Activated T-cell treated with anti-CD3 and anti-CD28 coated beads, Interleukin-2, amount 50 U/mL, for 48 hours (primary cell): ENCODE data around the gene GRM7.

Source experiments
- DNase-seq, 2 experiments: peaks; one replicate each; pipeline ENCODE4 v3.0.0-alpha.2; 2020

The GRM7 gene

GRCh38 chr3:6985848-6986247, 124.9 kb downstream of the GRM7 start:
- DNase-seq, result no peak

DNA sequence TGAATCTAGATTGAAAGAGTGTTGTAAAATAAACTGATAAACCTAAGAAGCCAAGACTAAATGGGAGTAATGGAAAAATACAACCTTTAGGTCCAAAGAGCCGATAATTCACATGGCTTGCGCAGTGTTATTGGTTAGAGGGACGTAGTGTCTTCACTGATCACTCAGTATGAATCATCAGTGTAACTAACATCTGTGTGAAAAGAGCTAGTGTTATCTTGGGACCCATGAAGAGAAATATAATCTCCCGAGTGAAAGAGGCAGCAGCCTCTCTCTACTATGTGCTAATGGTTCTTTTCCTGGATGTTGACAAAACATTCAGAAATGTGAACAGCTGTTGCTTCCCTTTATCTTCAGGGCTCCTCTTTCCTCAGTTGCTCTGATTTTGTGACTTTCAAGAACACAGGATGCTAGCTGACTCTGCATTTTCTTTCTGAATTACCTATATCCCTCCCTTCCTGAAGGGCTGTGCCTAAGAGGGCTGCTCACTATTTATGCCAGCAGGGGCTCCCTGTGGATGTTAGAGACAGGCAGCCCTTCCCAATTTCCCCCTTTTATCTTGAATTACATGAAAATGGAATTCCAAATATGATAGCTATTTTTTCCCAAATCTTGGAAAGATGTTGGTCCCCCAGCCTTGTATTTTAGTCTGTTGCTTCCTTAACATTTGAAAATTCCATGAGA, 128.8 kb downstream of the GRM7 start:
- DNase-seq, result no peak

DNA sequence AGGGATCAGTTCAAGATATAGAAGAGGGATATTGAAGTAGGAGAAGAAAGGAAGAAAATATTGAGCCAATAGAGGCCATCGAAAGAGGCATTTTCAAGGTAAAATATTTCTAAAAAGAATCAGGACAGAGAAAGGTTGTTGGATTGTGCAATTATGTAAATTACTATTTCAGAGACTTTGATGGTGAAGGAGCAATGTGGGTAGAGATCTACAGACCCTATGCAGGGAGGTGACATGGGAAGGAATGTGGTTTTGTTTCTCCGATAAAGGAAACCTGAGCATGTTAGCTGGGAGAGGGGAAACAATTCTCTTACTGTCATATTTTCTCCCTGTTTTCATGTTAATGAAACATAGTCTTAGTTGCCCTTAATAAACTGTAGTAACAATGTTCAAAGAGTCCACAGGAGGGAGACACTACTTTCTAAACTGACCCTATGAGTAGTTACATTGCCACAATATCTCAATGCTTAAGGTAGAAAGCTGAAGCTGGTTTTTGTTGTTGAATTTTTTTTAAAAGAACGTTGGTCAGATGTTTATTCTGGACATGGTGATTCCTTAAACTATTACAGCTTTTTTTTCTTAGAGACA, 133.3 kb downstream of the GRM7 start:
- DNase-seq, result no peak

DNA sequence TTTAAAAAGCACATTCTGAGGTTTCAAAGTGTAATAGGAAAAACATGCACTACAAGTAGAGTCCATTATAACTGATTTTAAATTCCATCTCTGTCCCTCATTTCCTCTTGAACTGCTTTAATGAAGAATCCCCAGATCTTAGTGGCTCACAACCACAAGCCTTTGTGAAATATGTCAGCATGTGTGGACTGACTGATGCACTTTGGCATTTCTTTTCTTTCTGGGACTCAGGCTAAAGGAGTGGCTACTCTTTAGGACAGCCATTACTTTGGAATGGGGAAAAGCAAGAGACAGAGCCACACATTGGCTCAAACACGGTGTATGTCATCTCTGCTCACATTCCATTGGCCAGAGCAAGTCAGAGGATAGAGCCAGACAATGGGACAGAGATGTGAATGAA, 139.6 kb downstream of the GRM7 start:
- no peak for DNase-seq

DNA sequence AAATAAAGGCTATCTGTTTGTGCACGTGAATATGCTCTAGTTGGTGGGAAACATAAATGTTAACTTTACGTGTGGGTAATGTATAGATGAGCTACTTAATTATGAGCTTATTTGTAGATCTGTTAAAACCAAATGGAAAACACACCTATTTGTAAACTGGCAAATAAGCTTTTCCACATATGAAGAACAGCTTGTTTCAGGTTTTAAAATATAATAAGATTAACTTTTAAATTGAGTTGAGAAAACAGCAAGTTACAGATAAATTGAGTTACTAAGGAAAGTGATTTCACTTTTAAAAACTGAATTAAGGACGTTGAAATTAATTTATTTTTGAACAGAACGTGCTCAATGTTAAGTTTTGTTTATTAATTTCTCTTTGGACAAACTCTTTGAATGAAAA, 140.5 kb downstream of the GRM7 start:
- DNase-seq, result no peak

DNA sequence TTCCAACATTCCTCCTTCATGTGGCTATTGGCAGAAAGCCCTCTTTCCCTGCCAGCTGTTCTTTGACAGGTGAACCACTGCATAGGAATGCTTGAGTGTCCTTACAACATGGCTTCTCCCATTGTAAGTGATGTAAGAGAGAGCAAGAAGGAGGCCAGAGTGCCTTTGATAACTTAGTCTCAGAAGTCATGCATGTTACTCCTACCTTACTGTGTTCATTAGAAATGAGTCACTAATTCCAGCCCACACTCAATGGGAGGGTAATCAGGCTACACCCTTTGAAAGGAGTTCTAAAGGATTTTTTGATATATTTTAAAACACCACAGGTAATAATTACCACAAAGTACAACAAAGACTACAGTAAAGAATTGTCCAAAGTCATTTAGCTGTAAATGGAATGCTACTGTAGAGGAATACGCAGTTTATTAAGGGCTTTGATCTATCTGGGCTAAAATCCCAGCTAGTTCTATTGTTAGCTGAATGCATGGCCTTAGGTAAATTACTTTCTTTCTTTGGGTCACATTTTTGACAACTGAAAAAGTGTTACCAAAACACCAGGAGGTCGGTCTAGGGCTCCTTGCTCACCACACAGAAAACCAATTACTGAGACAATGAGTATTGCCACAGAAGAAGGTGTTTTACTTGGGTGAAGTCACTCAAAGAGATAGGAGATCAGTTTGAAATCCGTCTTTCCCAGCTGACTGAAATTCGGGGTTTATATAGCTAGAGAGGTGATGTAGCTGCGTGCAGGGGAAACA, 154.9 kb downstream of the GRM7 start:
- no peak for DNase-seq

DNA sequence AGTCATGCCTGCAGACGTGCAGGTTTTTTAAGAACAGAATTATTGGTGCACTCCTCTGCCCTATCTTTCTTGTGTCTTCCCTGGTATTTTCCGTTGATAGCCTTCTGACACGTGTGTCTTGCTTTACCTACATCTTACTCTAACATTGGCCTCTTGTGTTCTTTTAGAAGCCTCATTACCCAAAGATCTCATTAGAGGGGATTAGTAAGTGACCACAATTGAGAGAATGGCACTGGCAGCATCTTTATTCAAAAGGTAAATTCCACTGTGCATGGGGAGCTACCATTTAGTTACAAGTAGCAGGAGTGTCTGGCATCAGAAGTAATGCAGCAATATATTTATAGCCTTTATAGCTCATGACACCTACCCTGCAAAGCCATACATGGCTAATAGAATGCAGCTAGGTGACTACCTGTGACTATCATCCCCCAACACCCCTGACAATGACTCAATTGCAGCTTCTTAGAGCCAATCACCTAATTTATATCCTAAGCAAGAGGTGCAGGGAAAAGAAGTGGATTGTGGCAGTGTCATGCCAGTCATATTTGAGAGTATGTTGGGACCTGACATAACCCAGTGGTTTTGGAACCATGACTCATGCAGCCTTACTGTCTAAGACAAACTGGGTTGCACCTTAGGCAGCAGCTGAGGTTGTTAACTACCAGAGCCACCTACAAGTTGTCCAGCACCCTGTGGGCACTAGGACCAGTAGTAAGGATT, 164.8 kb downstream of the GRM7 start:
- DNase-seq, result no peak

DNA sequence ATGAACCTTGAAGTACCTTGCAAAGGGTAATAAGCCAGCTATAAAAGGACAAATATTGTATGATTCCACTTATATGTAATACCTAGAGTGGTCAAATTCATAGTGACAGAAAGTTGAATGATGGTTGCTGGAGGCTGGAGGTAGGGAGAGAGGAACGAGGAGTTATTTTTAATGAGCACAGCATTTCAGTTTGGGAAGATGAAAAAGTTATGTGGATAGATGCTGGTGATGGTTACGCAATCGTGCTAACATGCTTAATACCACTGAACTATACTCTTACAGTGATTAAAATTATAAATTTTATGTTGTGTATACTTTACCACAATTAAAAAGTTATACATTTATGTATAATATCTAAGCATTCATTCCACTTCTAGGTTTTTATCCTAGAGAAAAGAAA, 168.6 kb downstream of the GRM7 start:
- DNase-seq, result no peak

DNA sequence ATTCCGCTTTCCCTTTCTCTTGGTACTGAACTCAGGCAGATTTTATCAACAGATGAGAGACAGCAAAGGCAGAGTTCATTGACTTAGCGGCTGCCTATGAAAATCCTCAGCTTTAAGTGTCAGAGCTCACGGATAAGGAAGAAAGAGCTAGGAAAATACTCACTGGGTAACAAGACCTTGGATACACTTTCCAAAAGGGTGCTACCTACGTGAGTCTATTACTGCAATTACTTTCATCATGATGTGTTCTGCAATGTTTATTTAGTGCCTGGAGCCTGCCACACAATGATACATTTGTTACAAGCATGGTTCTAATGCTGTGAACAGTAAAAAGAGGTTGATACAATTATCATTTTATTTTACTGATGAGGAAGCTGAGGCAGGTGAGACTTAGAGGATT, 177.5 kb downstream of the GRM7 start:
- DNase-seq, result no peak

DNA sequence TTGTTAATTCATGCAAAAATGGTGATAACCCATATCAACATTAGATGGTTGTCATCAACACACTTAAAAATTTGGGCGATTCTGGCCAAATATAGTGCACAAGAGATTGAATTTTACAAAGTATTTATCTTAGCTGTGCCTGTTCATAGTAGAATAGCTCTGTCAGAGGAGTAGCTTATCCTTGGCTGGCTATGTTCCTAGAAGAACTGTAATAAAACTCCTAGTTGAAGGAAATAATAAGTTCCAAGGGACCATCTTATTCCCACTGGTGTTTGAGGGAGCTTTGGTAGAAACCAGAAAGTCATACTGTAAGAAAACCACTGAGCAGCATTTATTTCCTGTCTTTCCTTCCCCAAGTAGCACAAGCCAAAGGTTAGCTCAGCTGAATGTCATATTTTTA, 201.8 kb downstream of the GRM7 start:
- no peak for DNase-seq

- DNase-seq, result no peak
Measured at GRCh38 chr3:7070461-7070860, 209.5 kb downstream of the GRM7 start.

- no peak for DNase-seq
Measured at GRCh38 chr3:7074217-7074616, 213.3 kb downstream of the GRM7 start.

- DNase-seq, result no peak
Measured at GRCh38 chr3:7075117-7075516, 214.2 kb downstream of the GRM7 start.

DNA sequence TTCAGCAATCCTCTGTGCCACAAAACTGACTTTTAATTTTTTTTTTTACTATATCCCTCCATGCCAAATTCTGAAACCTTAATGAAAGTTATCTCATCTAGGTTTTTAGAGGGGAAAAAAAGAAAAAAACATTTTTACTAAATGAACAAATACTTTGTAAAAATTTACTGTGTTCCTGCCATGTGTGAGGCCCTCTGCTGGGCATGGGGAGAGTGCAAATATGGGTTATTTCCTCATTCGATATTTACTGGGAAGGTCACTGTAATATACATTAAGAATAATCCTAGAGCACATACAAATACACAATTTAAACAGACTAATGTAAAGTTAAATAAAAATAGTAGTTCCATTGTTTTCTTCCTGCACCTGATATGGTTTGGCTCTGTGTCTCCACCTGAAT, 215.0 kb downstream of the GRM7 start:
- no peak for DNase-seq

DNA sequence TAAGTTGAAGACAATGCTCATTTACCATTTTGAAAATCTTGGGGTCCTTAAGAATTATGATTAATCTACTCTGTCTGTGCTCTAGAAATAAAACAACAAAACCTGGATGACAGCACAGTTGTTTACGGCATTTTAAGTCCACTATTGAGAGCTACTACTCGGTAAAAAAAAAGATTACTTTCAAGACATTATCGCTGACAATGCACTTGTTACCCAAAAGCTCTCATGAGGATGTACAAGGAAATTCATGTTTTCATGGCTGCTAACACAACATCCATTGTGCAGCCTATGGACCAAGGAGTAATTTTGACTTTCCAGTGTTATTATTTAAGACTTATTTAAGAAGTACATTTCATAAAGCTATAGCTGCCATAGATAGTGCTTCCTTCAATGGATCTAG, 221.3 kb downstream of the GRM7 start:
- DNase-seq, result no peak

DNA sequence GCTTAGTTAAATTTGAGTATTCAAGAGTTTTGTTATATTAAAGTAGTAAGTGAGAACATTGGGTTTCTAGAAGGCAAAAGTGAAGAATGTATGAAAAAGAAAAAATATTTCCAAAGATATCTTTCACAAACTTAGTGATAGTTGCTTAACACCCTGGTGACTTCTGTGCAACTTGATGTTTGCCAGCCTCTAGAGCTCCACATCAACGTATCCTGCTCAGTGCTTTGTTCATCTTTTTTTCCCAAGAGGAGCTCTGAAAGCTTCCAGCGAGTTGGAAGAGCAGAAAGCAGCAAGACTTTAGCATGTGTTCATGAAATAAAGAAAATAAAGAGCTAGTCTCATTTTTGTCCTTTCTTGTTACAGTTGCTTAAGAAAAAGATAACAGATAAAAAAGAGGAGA, 225.5 kb downstream of the GRM7 start:
- no peak for DNase-seq

GRCh38 chr3:7095116-7095515, 234.2 kb downstream of the GRM7 start:
- DNase-seq, result no peak

GRCh38 chr3:7100136-7100535, 239.2 kb downstream of the GRM7 start:
- no peak for DNase-seq

GRCh38 chr3:7106635-7107034, 245.7 kb downstream of the GRM7 start:
- no peak for DNase-seq

- DNase-seq, result no peak
Measured at GRCh38 chr3:7112523-7113056, 251.7 kb downstream of the GRM7 start.

- DNase-seq, result no peak
Measured at GRCh38 chr3:7144697-7145308, 283.9 kb downstream of the GRM7 start.

DNA sequence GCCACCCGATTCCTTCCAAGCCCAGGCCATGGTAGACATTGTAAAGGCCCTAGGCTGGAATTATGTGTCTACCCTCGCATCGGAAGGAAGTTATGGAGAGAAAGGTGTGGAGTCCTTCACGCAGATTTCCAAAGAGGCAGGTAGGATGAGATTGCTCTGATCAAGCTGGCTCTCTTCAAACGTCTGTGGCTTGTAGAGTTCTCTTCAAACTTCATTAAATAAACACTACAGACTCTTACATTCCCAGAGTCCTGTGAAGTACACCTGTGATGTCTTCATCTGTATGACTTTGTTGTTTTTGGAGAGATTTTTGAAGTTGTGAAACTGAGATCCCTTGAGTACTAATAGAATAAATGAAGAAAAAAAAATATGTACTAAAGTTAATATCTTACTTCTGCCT, 285.6 kb downstream of the GRM7 start:
- no peak for DNase-seq

- no peak for DNase-seq
Measured at GRCh38 chr3:7158516-7158915, 297.6 kb downstream of the GRM7 start.
